GM19238 (cell line): ENCODE data around the gene FUT2.
"Not testable (repeated sequence)": the region's sequence is repeated elsewhere in the genome, so short reads cannot be mapped to it uniquely, and the experiment has no call there.

Source experiments
- DNase-seq: peaks from one replicate; pipeline ENCODE4 v3.0.0; 2011; ENCODE audit warnings: low spot score; ENCODE audit not compliant: insufficient read length

Gene FUT2

GRCh38 chr19:48695743-48696352 is at the start of gene FUT2:
Gene FUT2 (plus strand): TSS chr19:48695971. CDS start chr19:48702957, 6,986 bp downstream.
- DNase-seq: no peak

DNA sequence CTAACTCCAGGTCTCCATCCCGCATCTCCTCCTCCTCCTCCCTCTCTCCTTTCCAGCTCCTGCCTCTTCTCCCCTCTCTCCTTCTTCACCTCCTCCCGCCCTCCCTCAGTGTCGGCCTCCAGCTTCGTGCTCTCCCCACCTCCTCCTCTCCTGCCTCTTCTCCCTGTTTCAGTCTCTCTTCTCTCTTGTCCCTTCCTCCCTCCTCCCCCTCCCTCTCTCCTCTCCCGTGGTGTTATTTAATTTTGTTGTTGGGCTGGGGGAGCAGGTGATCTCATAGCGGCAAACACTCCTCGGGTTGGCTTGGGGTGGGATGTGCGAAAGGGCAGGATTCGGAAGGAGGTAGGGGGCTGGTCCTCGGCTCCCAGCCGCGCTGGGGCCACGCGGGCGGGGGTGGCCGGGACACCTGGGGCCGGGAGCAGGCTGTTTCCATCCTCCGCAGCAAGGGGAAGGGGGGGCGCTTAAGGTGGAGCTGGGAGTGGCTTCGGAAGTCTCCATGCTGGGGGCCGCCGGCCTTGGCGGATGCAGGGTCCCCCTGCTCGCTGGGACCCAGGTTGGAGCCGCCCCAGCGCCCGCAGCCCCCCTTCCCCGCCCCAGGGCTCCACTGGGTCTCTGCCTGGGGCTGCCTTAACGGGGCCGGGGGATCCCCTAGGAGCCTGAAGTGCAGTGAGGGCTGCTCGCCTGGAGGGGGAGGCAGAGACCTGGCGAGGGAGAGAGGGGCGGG is 49.6 kb upstream of the FUT2 start, which contains the start of gene CA11:
Gene CA11, minus strand, starts transcription at position 187 of the 721 bp plus-strand sequence. CDS start 555 bp downstream, outside the sequence.
- peak; percentile 93 for DNase-seq

- DNase-seq: no peak
These were observed 49.0 kb upstream of the FUT2 start for GRCh38 chr19:48646722-48647216.

- DNase-seq: no peak
These were observed 47.6 kb upstream of the FUT2 start for GRCh38 chr19:48648134-48648533.

- no peak for DNase-seq
These were observed 44.6 kb upstream of the FUT2 start for GRCh38 chr19:48650974-48651682.

GRCh38 chr19:48651683-48652048 is 44.1 kb upstream of the FUT2 start:
- DNase-seq: no peak

GRCh38 chr19:48654299-48655059 is 41.3 kb upstream of the FUT2 start:
- no peak for DNase-seq

- DNase-seq: no peak
These were observed 38.8 kb upstream of the FUT2 start for GRCh38 chr19:48656840-48657474.

DNA sequence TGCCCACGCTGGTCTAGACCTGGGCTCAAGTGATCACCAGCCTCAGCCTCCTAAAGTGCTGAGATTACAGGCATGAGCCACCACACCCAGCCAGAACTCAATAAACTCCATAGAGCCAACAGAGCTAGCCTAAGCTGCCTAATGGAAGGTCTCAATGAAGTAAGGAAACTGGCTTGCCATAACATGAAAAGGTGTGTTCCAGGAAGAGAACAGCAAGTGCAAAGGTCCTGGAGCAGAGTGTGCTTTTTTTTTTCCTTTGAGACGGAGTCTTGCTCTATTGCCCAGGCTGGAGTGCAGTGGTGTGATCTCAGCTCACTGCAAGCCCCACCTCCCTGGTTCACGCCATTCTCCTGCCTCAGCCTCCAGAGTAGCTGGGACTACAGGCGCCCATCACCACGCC is 37.9 kb upstream of the FUT2 start:
- not testable (repeated sequence) for DNase-seq

- no peak for DNase-seq
These were observed 37.3 kb upstream of the FUT2 start for GRCh38 chr19:48658483-48658882.

DNA sequence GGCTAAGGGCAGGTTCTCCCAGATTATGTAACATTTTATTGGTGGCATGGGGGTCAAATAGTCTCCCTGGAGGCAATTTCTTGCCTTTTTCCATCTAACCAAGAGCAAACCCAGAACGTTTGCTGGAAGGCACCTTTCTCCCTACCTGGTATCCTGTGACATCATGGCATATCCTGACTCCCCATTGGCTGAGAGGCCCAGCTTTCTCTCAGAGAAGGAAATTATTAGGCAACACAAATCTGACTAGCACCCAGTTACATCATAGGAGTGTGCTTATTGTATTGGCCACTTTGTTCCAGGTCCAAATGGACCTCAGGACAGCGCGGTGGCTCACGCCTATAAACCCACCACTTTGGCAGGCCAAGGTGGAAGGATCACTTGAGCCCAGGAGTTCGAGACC is 36.0 kb upstream of the FUT2 start:
- no peak for DNase-seq

GRCh38 chr19:48660852-48661710 is 34.7 kb upstream of the FUT2 start:
- DNase-seq: peak; percentile 99

- DNase-seq: no peak
These were observed 34.1 kb upstream of the FUT2 start for GRCh38 chr19:48661711-48662090.

GRCh38 chr19:48663667-48664066 is 32.1 kb upstream of the FUT2 start:
- no peak for DNase-seq

DNA sequence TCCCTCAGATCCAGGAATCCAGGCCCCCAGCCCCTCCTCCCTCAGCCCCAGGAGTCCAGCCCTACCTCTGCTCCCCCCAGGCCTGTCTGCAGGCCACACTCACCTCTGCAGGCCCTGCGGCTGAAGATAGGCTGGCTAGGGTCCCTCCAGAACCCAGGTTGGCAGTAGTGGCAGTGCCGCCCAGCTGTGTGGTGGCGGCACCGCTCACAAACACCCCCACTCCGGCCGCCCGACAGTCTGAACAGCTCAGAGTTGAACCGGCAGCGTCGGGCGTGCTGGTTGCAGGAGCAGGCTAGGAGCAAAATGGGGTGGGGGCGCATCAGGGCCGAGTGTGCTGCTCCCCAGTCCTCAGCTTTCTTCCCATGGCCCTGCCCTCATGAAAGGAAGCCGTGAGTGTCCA is 31.3 kb upstream of the FUT2 start:
- DNase-seq: no peak

DNA sequence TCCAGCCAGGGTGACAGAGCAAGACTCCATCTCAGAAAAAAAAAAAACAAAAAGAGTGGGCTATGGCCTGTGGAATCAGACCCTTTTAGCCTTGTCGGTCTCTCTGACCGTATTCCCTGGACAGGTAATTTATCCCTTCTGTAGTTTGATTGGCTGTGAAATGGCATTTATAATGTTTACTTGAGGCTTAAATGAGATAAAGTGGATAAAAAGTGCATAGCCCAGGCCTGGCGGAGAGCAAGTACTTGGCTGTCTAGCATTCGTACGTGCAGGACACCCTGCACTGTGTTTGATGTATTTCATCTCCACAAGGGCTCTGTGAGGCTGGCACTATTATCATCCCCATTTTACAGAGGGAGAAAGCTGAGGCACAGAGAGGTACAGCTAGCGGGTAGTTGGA is 30.0 kb upstream of the FUT2 start:
- no peak for DNase-seq

GRCh38 chr19:48668332-48668731 is 27.4 kb upstream of the FUT2 start:
- no peak for DNase-seq

DNA sequence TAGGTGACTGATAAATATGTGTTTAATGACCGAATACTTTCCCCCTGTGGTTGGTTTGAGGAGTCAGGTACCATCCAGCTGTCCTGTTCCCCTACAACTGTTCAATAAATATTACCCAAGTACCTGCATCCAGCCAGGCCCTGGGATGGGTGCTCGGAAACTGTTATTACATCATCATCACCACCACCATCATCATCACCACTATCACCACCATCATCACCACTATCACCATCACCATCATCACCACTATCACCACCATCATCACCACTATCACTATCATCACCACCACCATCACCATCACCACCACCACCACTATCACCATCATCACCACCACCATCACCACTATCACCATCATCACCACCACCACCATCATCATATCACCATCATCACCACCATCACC is 27.0 kb upstream of the FUT2 start:
- DNase-seq: no peak

- no peak for DNase-seq
These were observed 25.7 kb upstream of the FUT2 start for GRCh38 chr19:48669903-48670668.
